ENCODE results near the gene MAP2K4. TPM values are rescaled to one million over a fixed set of nuclear protein-coding genes. Genes with fewer than 3 reads are reported as not detected.

MAP2K4 gene
- total and polyA plus RNA-seq, 4 donors, result 10.7 to 63.6 (median 20.3) TPM

- ATAC-seq (ENCODE audit: insufficient read depth, low FRiP score) (peak; percentile 16), DNase-seq (peak in 2 of 3 donors; percentile 48 to 66)
- peaks cover 0 to 4% (median 0%) of the 10 kb centered on the region in 5 donors for H3K4me1 ChIP-seq (ENCODE audit: control insufficient read depth in 5 of 5, insufficient read depth in 5 of 5, low read length in 5 of 5)
- H3K27me3 ChIP-seq (ENCODE audit: control insufficient read depth in 3 of 3, insufficient read depth in 3 of 3, low read length in 2 of 3), result no peaks in the 10 kb centered on the region
- H3K9ac ChIP-seq (ENCODE audit: insufficient read depth in 1 of 2, low read length in 2 of 2), result peak overlapping the region; percentile 73 to 77
- peaks cover 0 to 8% (median 5%) of the 10 kb centered on the region in 4 donors for H3K36me3 ChIP-seq (ENCODE audit: control insufficient read depth in 4 of 4, insufficient read depth in 4 of 4, low read length in 4 of 4)
- peak overlapping the region; percentile 93 for H3K4me3 ChIP-seq
- 0% methylated on average over 14 of the region's 14 CpGs for WGBS, 2 donors
- no peak for TF ChIP-seq CTCF (IDR thresholded peaks at IDR 0.05; ENCODE audit: control extremely low read depth, extremely low read depth)
- peak overlapping the region; percentile 89 to 100 for H3K27ac ChIP-seq (ENCODE audit: low read depth in 1 of 2, low read length in 1 of 2)
- H3K9me3 ChIP-seq (ENCODE audit: control insufficient read depth in 4 of 4, insufficient read depth in 3 of 4, low read length in 3 of 4), result no peaks in the 10 kb centered on the region
These were observed 23.9 kb upstream of the MAP2K4 start for GRCh38 chr17:11996722-11997146.

- peak within 1 kb of the TSS; percentile 93 for H3K4me3 ChIP-seq
- peaks cover 0 to 1% (median under 1%) of the 10 kb centered on the region in 4 donors for H3K36me3 ChIP-seq (ENCODE audit: control insufficient read depth in 4 of 4, insufficient read depth in 4 of 4, low read length in 4 of 4)
- DNase-seq (peak; percentile 96 to 98 (median 96)), ATAC-seq (ENCODE audit: insufficient read depth, low FRiP score) (peak; percentile 97)
- no peaks in the 10 kb centered on the region for H3K27me3 ChIP-seq (ENCODE audit: control insufficient read depth in 3 of 3, insufficient read depth in 3 of 3, low read length in 2 of 3)
- H3K4me1 ChIP-seq (ENCODE audit: control insufficient read depth in 5 of 5, insufficient read depth in 5 of 5, low read length in 5 of 5), result peaks cover 0 to 4% (median 0%) of the 10 kb centered on the region in 5 donors
- H3K27ac ChIP-seq (ENCODE audit: low read depth in 1 of 2, low read length in 1 of 2), result peak within 1 kb of the TSS; percentile 89 to 100
- no peaks in the 10 kb centered on the region for H3K9me3 ChIP-seq (ENCODE audit: control insufficient read depth in 4 of 4, insufficient read depth in 3 of 4, low read length in 3 of 4)
- WGBS, 2 donors, result 0 to 1% methylated on average over 71 to 74 of the region's 74 CpGs
- TF ChIP-seq CTCF (IDR thresholded peaks at IDR 0.05; ENCODE audit: control extremely low read depth, extremely low read depth), result no peak
- H3K9ac ChIP-seq (ENCODE audit: insufficient read depth in 1 of 2, low read length in 2 of 2), result peak within 1 kb of the TSS; percentile 73 to 84
These were observed 23.3 kb upstream of the MAP2K4 start, which contains the start of gene ZNF18 for GRCh38 chr17:11997147-11997971. Gene ZNF18, minus strand, starts transcription at chr17:11997475. Its CDS starts 4,646 bp downstream, at chr17:11992829.

GRCh38 chr17:11997972-11998233 is 22.8 kb upstream of the MAP2K4 start:
- no peak for TF ChIP-seq CTCF (IDR thresholded peaks at IDR 0.05; ENCODE audit: control extremely low read depth, extremely low read depth)
- Histone ChIP-seq H3K9ac (ENCODE audit: insufficient read depth in 1 of 2, low read length in 2 of 2) (peak overlapping the region in 1 of 2 donors; percentile 84), H3K9me3 (ENCODE audit: control insufficient read depth in 4 of 4, insufficient read depth in 3 of 4, low read length in 3 of 4) (no peaks in the 10 kb centered on the region), H3K27me3 (ENCODE audit: control insufficient read depth in 3 of 3, insufficient read depth in 3 of 3, low read length in 2 of 3) (no peaks in the 10 kb centered on the region), H3K4me3 (peak overlapping the region; percentile 34), H3K4me1 (ENCODE audit: control insufficient read depth in 5 of 5, insufficient read depth in 5 of 5, low read length in 5 of 5) (peaks cover 0 to 4% (median 0%) of the 10 kb centered on the region in 5 donors), H3K27ac (ENCODE audit: low read depth in 1 of 2, low read length in 1 of 2) (peak overlapping the region; percentile 80 to 85), H3K36me3 (ENCODE audit: control insufficient read depth in 4 of 4, insufficient read depth in 4 of 4, low read length in 4 of 4) (no peaks in the 10 kb centered on the region)
- 64 to 70% methylated on average over 4 of the region's 4 CpGs for WGBS, 2 donors
- ATAC-seq (ENCODE audit: insufficient read depth, low FRiP score) (no peak), DNase-seq (no peak)
